ENCODE data around the gene VAV3. TPM values are rescaled to one million over a fixed set of nuclear protein-coding genes. Genes with fewer than 3 reads are reported as not detected.

Gene VAV3
- total and polyA plus RNA-seq, 10 of the 15 experiments (the other 5 are each of a cell fraction or from before 2014, with no cell fraction given): 0.84 to 5.5 (median 3.4) TPM

DNA sequence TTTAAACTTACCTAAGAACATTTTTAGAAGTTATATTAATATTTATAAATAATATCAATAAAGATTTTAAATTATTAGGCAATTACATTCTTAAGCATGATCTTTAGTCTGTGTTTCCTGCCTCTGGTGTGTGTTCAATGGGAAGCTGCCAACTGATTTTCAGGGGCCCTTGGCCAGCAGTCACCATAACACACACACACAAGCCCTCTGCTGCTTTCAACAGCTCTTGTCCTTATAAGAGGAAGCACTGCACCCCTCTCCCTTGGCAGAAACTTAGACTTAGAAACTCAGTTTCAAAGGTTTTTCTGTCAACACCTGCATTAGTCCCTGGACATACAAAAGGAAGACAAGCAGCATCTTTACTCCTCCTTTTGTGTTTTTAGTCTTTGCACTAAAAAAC is 81.4 kb downstream of the VAV3 start:
- ChIA-PET SMC1A (ENCODE audit: uncharacterized antibody, unreplicated experiment) (interaction anchor here (1.3 to 1.7 kb wide), 2 partner anchors 10 to 101 kb away, joined by 3 to 5 read pairs; no protein-coding TSS in a partner anchor), CTCF (interaction anchor here (3.0 kb wide), 1 partner anchor 11 kb away, joined by 8 read pairs; no protein-coding TSS in a partner anchor), POLR2A (no interaction called here), RAD21 (ENCODE audit: unreplicated experiment) (no interaction called here)
- no TSS peak for BruUV-seq (replicated peaks)
- TF ChIP-seq TARDBP (IDR thresholded peaks at IDR 0.05; ENCODE audit: borderline replicate concordance) (no peak), EZH2 (IDR thresholded peaks at IDR 0.05; ENCODE audit: borderline replicate concordance, control insufficient read depth, low read depth, low read length) (no peak)
- TF ChIP-seq, protein P1, sequence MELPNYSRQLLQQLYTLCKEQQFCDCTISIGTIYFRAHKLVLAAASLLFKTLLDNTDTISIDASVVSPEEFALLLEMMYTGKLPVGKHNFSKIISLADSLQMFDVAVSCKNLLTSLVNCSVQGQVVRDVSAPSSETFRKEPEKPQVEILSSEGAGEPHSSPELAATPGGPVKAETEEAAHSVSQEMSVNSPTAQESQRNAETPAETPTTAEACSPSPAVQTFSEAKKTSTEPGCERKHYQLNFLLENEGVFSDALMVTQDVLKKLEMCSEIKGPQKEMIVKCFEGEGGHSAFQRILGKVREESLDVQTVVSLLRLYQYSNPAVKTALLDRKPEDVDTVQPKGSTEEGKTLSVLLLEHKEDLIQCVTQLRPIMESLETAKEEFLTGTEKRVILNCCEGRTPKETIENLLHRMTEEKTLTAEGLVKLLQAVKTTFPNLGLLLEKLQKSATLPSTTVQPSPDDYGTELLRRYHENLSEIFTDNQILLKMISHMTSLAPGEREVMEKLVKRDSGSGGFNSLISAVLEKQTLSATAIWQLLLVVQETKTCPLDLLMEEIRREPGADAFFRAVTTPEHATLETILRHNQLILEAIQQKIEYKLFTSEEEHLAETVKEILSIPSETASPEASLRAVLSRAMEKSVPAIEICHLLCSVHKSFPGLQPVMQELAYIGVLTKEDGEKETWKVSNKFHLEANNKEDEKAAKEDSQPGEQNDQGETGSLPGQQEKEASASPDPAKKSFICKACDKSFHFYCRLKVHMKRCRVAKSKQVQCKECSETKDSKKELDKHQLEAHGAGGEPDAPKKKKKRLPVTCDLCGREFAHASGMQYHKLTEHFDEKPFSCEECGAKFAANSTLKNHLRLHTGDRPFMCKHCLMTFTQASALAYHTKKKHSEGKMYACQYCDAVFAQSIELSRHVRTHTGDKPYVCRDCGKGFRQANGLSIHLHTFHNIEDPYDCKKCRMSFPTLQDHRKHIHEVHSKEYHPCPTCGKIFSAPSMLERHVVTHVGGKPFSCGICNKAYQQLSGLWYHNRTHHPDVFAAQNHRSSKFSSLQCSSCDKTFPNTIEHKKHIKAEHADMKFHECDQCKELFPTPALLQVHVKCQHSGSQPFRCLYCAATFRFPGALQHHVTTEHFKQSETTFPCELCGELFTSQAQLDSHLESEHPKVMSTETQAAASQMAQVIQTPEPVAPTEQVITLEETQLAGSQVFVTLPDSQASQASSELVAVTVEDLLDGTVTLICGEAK (IDR thresholded peaks at IDR 0.05; ENCODE audit: borderline replicate concordance): no peak
- TF ChIP-seq, protein P2, sequence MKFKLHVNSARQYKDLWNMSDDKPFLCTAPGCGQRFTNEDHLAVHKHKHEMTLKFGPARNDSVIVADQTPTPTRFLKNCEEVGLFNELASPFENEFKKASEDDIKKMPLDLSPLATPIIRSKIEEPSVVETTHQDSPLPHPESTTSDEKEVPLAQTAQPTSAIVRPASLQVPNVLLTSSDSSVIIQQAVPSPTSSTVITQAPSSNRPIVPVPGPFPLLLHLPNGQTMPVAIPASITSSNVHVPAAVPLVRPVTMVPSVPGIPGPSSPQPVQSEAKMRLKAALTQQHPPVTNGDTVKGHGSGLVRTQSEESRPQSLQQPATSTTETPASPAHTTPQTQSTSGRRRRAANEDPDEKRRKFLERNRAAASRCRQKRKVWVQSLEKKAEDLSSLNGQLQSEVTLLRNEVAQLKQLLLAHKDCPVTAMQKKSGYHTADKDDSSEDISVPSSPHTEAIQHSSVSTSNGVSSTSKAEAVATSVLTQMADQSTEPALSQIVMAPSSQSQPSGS (IDR thresholded peaks at IDR 0.05; ENCODE audit: low read length): no peak
- TF ChIP-seq, protein P3, sequence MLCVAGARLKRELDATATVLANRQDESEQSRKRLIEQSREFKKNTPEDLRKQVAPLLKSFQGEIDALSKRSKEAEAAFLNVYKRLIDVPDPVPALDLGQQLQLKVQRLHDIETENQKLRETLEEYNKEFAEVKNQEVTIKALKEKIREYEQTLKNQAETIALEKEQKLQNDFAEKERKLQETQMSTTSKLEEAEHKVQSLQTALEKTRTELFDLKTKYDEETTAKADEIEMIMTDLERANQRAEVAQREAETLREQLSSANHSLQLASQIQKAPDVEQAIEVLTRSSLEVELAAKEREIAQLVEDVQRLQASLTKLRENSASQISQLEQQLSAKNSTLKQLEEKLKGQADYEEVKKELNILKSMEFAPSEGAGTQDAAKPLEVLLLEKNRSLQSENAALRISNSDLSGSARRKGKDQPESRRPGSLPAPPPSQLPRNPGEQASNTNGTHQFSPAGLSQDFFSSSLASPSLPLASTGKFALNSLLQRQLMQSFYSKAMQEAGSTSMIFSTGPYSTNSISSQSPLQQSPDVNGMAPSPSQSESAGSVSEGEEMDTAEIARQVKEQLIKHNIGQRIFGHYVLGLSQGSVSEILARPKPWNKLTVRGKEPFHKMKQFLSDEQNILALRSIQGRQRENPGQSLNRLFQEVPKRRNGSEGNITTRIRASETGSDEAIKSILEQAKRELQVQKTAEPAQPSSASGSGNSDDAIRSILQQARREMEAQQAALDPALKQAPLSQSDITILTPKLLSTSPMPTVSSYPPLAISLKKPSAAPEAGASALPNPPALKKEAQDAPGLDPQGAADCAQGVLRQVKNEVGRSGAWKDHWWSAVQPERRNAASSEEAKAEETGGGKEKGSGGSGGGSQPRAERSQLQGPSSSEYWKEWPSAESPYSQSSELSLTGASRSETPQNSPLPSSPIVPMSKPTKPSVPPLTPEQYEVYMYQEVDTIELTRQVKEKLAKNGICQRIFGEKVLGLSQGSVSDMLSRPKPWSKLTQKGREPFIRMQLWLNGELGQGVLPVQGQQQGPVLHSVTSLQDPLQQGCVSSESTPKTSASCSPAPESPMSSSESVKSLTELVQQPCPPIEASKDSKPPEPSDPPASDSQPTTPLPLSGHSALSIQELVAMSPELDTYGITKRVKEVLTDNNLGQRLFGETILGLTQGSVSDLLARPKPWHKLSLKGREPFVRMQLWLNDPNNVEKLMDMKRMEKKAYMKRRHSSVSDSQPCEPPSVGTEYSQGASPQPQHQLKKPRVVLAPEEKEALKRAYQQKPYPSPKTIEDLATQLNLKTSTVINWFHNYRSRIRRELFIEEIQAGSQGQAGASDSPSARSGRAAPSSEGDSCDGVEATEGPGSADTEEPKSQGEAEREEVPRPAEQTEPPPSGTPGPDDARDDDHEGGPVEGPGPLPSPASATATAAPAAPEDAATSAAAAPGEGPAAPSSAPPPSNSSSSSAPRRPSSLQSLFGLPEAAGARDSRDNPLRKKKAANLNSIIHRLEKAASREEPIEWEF (IDR thresholded peaks at IDR 0.05; ENCODE audit: insufficient replicate concordance, low read depth, low read length): no peak
- Histone ChIP-seq H2AFZ (ENCODE audit: control insufficient read depth, low read depth, low read length) (no peak overlapping the region), H3K27me3 (replicated peaks in 1 of 2; ENCODE audit: control insufficient read depth in 2 of 2, insufficient read depth in 2 of 2, low read length in 1 of 2) (no peaks in the 10 kb centered on the region), H3K9me3 (replicated peaks; ENCODE audit: control insufficient read depth, insufficient read depth, low read length) (no peaks in the 10 kb centered on the region), H3K4me3 (no peak overlapping the region), H3K79me2 (ENCODE audit: control insufficient read depth, insufficient read depth, low read length) (no peaks in the 10 kb centered on the region), H4K20me1 (ENCODE audit: control insufficient read depth, insufficient read depth) (no peaks in the 10 kb centered on the region), H3K27ac (ENCODE audit: control insufficient read depth, insufficient read depth) (no peak overlapping the region), H3K4me1 (ENCODE audit: control insufficient read depth, insufficient read depth, low read length) (no peaks in the 10 kb centered on the region), H3K4me2 (ENCODE audit: control insufficient read depth, insufficient read depth) (no peak overlapping the region), H3K36me3 (ENCODE audit: control insufficient read depth in 2 of 2, insufficient read depth in 2 of 2, low read length in 1 of 2) (no peaks in the 10 kb centered on the region), H3K9ac (ENCODE audit: control insufficient read depth, insufficient read depth, low read length) (no peak overlapping the region)
- ATAC-seq (peak; percentile 45; the same call in 1 of the 3 replicates), DNase-seq (ENCODE audit: low read depth, low spot score) (no peak), FAIRE-seq (no peak)
- intact Hi-C loops (cut with micrococcal nuclease; ENCODE audit: unreplicated experiment): no loop called here
- in situ Hi-C loops (cut with MboI): no loop called here

Measured in GM12878 (cell line).